OCI-LY3 (cell line): Measurements from ENCODE around the gene FBXL19.

Experiments
- CTCF ChIP-seq: fragments of 200-600, 300-600 bp; sonication (generic); IDR thresholded peaks from 2 replicates; pipeline ENCODE4 v1.5.1; 2014; ENCODE audit warnings: antibody characterized with exemption, low read length, low read depth
- EZH2phosphoT487 ChIP-seq: fragments of 200-600 bp; shearing (Covaris generic); IDR thresholded peaks from 2 replicates; pipeline ENCODE4 v1.6.1; 2018; ENCODE audit warnings: antibody characterized with exemption, mixed run types, low read depth

GRCh38 chr16:30910427-30911029 is 12.8 kb upstream of the FBXL19 start:
- no peak for TF ChIP-seq CTCF
- TF ChIP-seq EZH2phosphoT487: no peak
